OCI-LY1 (cell line): ENCODE results near the gene NEMP1.

Source experiments
- H2AFZ ChIP-seq: fragments of 200-600 bp; sonication (generic), shearing (Covaris generic); 2 replicates; pipeline ENCODE4 v1.6.0; 2014; ENCODE audit warnings: antibody characterized with exemption, mild to moderate bottlenecking, low read length
- H3F3A ChIP-seq: fragments of 200-600 bp; sonication (generic), shearing (Covaris generic); 2 replicates; pipeline ENCODE4 v1.6.0; 2014; ENCODE audit warnings: mild to moderate bottlenecking, antibody characterized with exemption, low read length, moderate library complexity; ENCODE audit not compliant: insufficient read depth
- H3K27ac ChIP-seq: fragments of 200-600 bp; sonication (generic); 2 replicates; pipeline ENCODE4 v1.5.1; 2014; ENCODE audit warnings: low read length, mixed run types, mild to moderate bottlenecking, low read depth; ENCODE audit not compliant: poor library complexity, severe bottlenecking
- H3K27me3 ChIP-seq: fragments of 200-600 bp; sonication (generic); 2 replicates; pipeline ENCODE4 v1.6.0; 2014; ENCODE audit warnings: antibody characterized with exemption, mild to moderate bottlenecking, low read length, moderate library complexity; ENCODE audit not compliant: insufficient read depth
- H3K36me3 ChIP-seq: fragments of 200-600 bp; sonication (generic); 2 replicates; pipeline ENCODE4 v1.6.1; 2014; ENCODE audit warnings: mild to moderate bottlenecking, antibody characterized with exemption, low read length, moderate library complexity, mixed read lengths; ENCODE audit not compliant: insufficient read depth
- H3K4me1 ChIP-seq: fragments of 200-600 bp; sonication (generic); 2 replicates; pipeline ENCODE4 v1.5.1; 2014; ENCODE audit warnings: mild to moderate bottlenecking, low read length, moderate library complexity; ENCODE audit not compliant: insufficient read depth, severe bottlenecking
- H3K4me2 ChIP-seq: fragments of 200-600 bp; sonication (generic), shearing (Covaris generic); 2 replicates; pipeline ENCODE4 v1.6.1; 2014; ENCODE audit warnings: low read length
- H3K4me3 ChIP-seq: fragments of 200-600 bp; sonication (generic); 2 replicates; pipeline ENCODE4 v1.5.1; 2014; ENCODE audit warnings: low read length, low read depth, mild to moderate bottlenecking, mixed read lengths; ENCODE audit not compliant: poor library complexity, severe bottlenecking
- H3K79me2 ChIP-seq: fragments of 200-600 bp; shearing (Covaris generic); 2 replicates; pipeline ENCODE4 v1.6.1; 2016; ENCODE audit warnings: mixed run types, low read length, mixed read lengths; ENCODE audit not compliant: insufficient read depth
- H3K9ac ChIP-seq: fragments of 200-600 bp; sonication (generic), shearing (Covaris generic); 2 replicates; pipeline ENCODE4 v1.6.1; 2014; ENCODE audit warnings: mild to moderate bottlenecking, low read length, mixed read lengths
- H3K9me2 ChIP-seq: fragments of 200-600 bp; sonication (generic), shearing (Covaris generic); 2 replicates; pipeline ENCODE4 v1.6.1; 2014; ENCODE audit warnings: low read depth, mild to moderate bottlenecking, low read length, mixed read lengths
- H3K9me3 ChIP-seq: fragments of 200-600 bp; shearing (Covaris generic); 2 replicates; pipeline ENCODE4 v1.6.1; 2014; ENCODE audit warnings: low read length, mixed read lengths
- H4K20me1 ChIP-seq: fragments of 200-600 bp; sonication (generic), shearing (Covaris generic); 2 replicates; pipeline ENCODE4 v1.6.0; 2016; ENCODE audit warnings: mild to moderate bottlenecking, low read length; ENCODE audit not compliant: insufficient read depth
- CTCF ChIP-seq: fragments of 200-600 bp; sonication (generic), shearing (Covaris generic); IDR thresholded peaks from 2 replicates; pipeline ENCODE4 v1.5.1; 2017; ENCODE audit warnings: mild to moderate bottlenecking, antibody characterized with exemption, low read length, moderate library complexity, mixed read lengths
- EZH2 ChIP-seq: fragments of 200-600 bp; sonication (generic), shearing (Covaris generic); IDR thresholded peaks from 2 replicates; pipeline ENCODE4 v1.8.0; 2017; ENCODE audit warnings: borderline replicate concordance, mixed run types, mild to moderate bottlenecking, antibody characterized with exemption, low read length, moderate library complexity, mixed read lengths

The NEMP1 gene

DNA sequence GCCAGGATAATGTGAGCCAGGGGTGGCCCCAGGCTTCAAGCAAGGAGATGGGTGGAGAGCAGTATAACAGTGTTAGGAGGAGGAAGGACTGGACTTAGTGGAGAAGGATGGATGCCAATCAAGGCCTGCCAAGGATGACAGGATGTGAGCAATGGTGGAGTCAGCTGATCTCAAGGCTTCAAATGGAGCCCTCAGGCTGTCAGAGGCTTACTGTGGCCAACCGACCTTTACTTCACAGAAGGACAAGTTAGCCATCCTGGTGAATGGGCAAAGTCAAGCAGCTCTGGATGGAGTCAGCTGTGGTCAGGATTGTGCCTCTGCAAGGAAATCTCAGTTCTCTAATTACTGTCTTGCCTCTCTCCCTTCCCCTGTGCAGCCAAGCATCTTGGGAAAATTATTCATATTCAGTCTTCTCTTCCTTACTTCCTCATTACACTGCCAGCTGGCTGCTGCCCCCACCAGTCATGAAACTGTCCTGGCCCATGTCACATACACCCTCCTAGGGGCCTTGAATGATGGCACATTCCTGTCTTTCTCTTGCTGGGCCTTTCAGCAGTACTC, 40.2 kb upstream of the NEMP1 start:
- no peak overlapping the region for H2AFZ ChIP-seq
- TF ChIP-seq EZH2 (no peak), CTCF (no peak)
- peaks cover 11% of the 10 kb centered on the region; the same call in 1 of the 2 replicates for H3K27me3 ChIP-seq
- H3K9me3 ChIP-seq = peaks cover 2% of the 10 kb centered on the region; the same call in 1 of the 2 replicates
- H3K9me2 ChIP-seq = no peaks in the 10 kb centered on the region
- H3K27ac ChIP-seq = no peak overlapping the region
- H3K9ac ChIP-seq = no peak overlapping the region
- H3K36me3 ChIP-seq = peaks cover 3% of the 10 kb centered on the region; the same call in 1 of the 2 replicates
- H3K4me2 ChIP-seq = no peak overlapping the region
- H3K79me2 ChIP-seq = no peaks in the 10 kb centered on the region
- no peaks in the 10 kb centered on the region for H4K20me1 ChIP-seq
- no peaks in the 10 kb centered on the region for H3K4me1 ChIP-seq
- H3F3A ChIP-seq = no peaks in the 10 kb centered on the region
- H3K4me3 ChIP-seq = no peak overlapping the region

DNA sequence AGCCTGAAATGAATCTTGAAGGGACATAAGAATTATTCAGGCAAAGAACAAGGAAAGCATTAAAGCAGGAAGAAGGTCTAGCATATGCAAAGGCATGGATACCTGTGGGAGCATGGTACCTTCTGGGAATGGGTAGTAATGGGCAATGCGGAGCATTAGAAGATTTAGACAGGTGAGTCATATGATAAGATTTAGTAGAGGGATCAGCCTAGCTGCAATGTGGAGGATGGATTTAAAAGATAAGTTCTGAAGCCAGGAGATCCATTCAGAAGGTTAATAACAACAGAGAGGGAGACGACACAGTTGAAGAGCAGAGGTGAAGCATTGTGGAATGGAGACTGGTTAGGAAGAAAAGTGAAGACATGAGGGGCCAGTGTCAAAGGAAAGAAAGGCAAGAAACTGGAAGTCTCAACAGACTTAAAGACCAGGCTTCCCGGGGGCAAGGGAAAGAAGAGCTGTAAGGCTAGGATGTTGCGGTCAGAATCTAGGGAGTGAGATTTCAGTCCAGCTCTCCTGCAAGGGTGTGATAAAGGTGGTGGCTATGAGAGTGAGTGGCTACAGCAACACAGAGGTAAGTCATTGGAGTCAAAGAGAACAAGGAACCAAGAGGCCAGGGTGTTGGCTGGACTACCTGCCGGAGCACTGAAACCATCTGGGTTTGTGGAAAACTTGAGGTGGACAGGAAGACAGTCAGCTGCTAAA, 38.1 kb upstream of the NEMP1 start:
- no peak overlapping the region for H3K4me3 ChIP-seq
- H4K20me1 ChIP-seq = no peaks in the 10 kb centered on the region
- H3K79me2 ChIP-seq = no peaks in the 10 kb centered on the region
- no peak overlapping the region for H3K27ac ChIP-seq
- no peaks in the 10 kb centered on the region for H3K9me3 ChIP-seq
- no peak overlapping the region for H3K9ac ChIP-seq
- H3K27me3 ChIP-seq = no peaks in the 10 kb centered on the region
- TF ChIP-seq CTCF (no peak), EZH2 (no peak)
- H3K4me2 ChIP-seq = no peak overlapping the region
- peaks cover 10% of the 10 kb centered on the region for H3K4me1 ChIP-seq
- H3F3A ChIP-seq = no peaks in the 10 kb centered on the region
- H3K9me2 ChIP-seq = no peaks in the 10 kb centered on the region
- H3K36me3 ChIP-seq = no peaks in the 10 kb centered on the region
- no peak overlapping the region for H2AFZ ChIP-seq

DNA sequence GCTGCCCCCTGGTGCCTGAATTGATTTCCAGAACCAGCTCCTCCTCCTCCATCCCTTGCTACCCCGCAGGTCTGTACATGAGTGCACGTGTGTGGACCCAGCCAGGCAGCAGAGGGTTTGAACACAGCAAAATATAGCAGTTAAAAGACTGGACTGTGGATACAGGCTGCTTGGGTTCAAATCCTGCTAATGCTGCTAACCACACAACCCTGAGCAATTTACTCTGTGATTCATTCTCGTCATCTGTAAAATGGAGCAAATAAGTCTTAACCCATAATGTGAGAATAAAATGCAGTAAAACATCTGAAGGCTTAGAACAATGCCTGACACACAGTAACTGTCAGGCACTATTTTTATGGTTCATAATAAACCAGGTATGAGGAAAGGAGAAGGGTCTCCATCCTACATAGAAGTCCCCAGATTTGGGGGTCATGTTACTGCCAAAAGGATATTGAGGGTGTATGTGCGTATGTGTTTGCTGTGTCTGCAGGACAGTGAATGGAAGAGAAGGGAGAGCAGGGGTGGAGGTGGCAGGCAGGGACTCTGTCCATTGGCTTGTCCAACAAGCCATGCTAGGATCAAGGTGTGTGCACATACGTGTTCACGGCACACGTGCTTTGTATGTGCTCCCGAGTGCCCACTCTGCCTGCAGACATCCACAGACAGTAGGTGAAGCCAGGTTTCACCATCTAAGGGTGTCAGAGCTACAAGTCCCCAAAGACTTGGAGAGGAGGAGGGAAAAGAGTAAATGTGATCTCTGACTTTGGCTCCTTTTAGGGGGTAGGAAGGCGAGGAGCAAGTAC, 34.1 kb upstream of the NEMP1 start:
- H3K9ac ChIP-seq = no peak overlapping the region; the same call in 1 of the 2 replicates

More for the DNA sequence above, 34.1 kb upstream of the NEMP1 start:
- Histone ChIP-seq H3K27me3 (no peaks in the 10 kb centered on the region), H3K4me1 (peaks cover 27% of the 10 kb centered on the region), H2AFZ (no peak overlapping the region), H3K36me3 (peaks cover 10% of the 10 kb centered on the region; the same call in 1 of the 2 replicates), H3K9me2 (no peaks in the 10 kb centered on the region), H3K9me3 (no peaks in the 10 kb centered on the region), H4K20me1 (no peaks in the 10 kb centered on the region), H3K4me2 (peak overlapping the region; percentile 78), H3K79me2 (0 out of 2 replicates have a peak, but pooled peaks cover 3% of the 10 kb centered on the region), H3F3A (no peaks in the 10 kb centered on the region), H3K4me3 (peak overlapping the region; percentile 82), H3K27ac (peak overlapping the region; percentile 87)
- TF ChIP-seq CTCF = peak; percentile 89
- TF ChIP-seq EZH2 = no peak
